PC-3 (cell line): Measurements from ENCODE around the gene C16orf95. TPM values are rescaled to one million over a fixed set of nuclear protein-coding genes. Genes with fewer than 3 reads are reported as not detected.

Experiments used
- ATAC-seq: fragments of 200-7000 bp; cut with Tn5 transposase; 2 replicates; pipeline ENCODE4 v1.9.1; 2020; ENCODE audit warnings: mild to moderate bottlenecking, moderate library complexity
- BruUV-seq: library from RNA; stranded (reverse); fragments of 400-500 nt; replicated peaks from 2 replicates; lab custom pipeline; 2021; lab: Mats Ljungman, UMichigan
- CTCF ChIA-PET: fragments of 300-600 bp; sonication (Branson Sonifier 250); formaldehyde crosslinking; loops from one replicate; lab custom pipeline; 2022; ENCODE audit warnings: antibody characterized with exemption; lab: Charles Lee
- POLR2A ChIA-PET: fragments of 300-600 bp; sonication (Branson Sonifier 250); formaldehyde crosslinking; loops from one replicate; lab custom pipeline; 2022; ENCODE audit warnings: antibody characterized with exemption; ENCODE audit not compliant: unreplicated experiment; lab: Charles Lee
- DNase-seq: peaks from one replicate; pipeline ENCODE4 v3.0.0-alpha.2; 2015
- H2AFZ ChIP-seq: fragments of 300-600 bp; sonication (generic); 2 replicates; pipeline ENCODE4 v1.6.0; 2016; ENCODE audit warnings: antibody characterized with exemption, low read length
- H3F3A ChIP-seq: fragments of 300-600 bp; sonication (generic); one replicate; pipeline ENCODE4 v1.6.0; 2017; ENCODE audit warnings: antibody characterized with exemption, low read length, control low read depth, mild to moderate bottlenecking; ENCODE audit not compliant: unreplicated experiment
- H3K27ac ChIP-seq: fragments of 300-600 bp; sonication (generic); 2 replicates; pipeline ENCODE4 v1.5.1; 2016; ENCODE audit warnings: mild to moderate bottlenecking, low read length
- H3K27me3 ChIP-seq: fragments of 300-600 bp; sonication (generic); 2 replicates; pipeline ENCODE4 v1.6.1; 2016; ENCODE audit warnings: low read length, mixed read lengths
- H3K36me3 ChIP-seq: fragments of 300-600 bp; sonication (generic); 2 replicates; pipeline ENCODE4 v1.6.1; 2016; ENCODE audit warnings: low read depth, mixed run types, low read length, mixed read lengths
- H3K4me1 ChIP-seq: fragments of 300-600 bp; sonication (generic); 2 replicates; pipeline ENCODE4 v1.5.1; 2016; ENCODE audit warnings: low read length; ENCODE audit not compliant: insufficient read depth
- H3K4me2 ChIP-seq: fragments of 300-600 bp; sonication (generic); 2 replicates; pipeline ENCODE4 v1.6.0; 2016; ENCODE audit warnings: low read length
- H3K4me3 ChIP-seq: fragments of 300-600 bp; sonication (generic); 2 replicates; pipeline ENCODE4 v1.5.1; 2016; ENCODE audit warnings: mild to moderate bottlenecking, low read length, mixed read lengths
- H3K79me2 ChIP-seq: fragments of 300-600 bp; sonication (generic); 2 replicates; pipeline ENCODE4 v1.6.1; 2017; ENCODE audit warnings: low read length, mixed read lengths
- H3K9ac ChIP-seq: fragments of 300-600 bp; sonication (generic); 2 replicates; pipeline ENCODE4 v1.6.0; 2016; ENCODE audit warnings: mild to moderate bottlenecking, low read length
- H3K9me2 ChIP-seq: fragments of 300-600 bp; sonication (generic); replicated peaks from 2 replicates; pipeline ENCODE4 v1.6.1; 2016; ENCODE audit warnings: mixed run types, low read length, mixed read lengths
- H3K9me3 ChIP-seq: fragments of 300-600 bp; sonication (generic); 2 replicates; pipeline ENCODE4 v1.6.1; 2016; ENCODE audit warnings: low read length, mixed read lengths
- H4K20me1 ChIP-seq: fragments of 300-600 bp; sonication (generic); 2 replicates; pipeline ENCODE4 v1.6.1; 2016; ENCODE audit warnings: low read length, mixed read lengths
- EZH2 ChIP-seq: fragments of 300-600 bp; sonication (generic); IDR thresholded peaks from one replicate; pipeline ENCODE4 v1.6.1; 2017; ENCODE audit warnings: antibody characterized with exemption, mild to moderate bottlenecking, low read length; ENCODE audit not compliant: unreplicated experiment
- EZH2phosphoT487 ChIP-seq: fragments of 300-600 bp; sonication (generic); IDR thresholded peaks from 2 replicates; pipeline ENCODE4 v1.6.1; 2018; ENCODE audit warnings: mild to moderate bottlenecking, antibody characterized with exemption, low read length, borderline replicate concordance
- intact Hi-C: fragments of 100-400 bp; cut with micrococcal nuclease; formaldehyde crosslinking; loops from 2 replicates; pipeline ENCODE4 v1.9.0; 2023
- total RNA-seq: library from RNA; depleted of rRNA; stranded (reverse); fragments of >200 nt; gene quantifications from 2 replicates; pipeline ENCODE4 v1.2.3, GENCODE V29; 2014
- TF ChIP-seq, protein P1 (sequence below): fragments of 300-600 bp; sonication (generic); conservative IDR thresholded peaks from 2 replicates; pipeline ENCODE4 v1.5.1; 2017; ENCODE audit warnings: antibody characterized with exemption, low read depth, mild to moderate bottlenecking, low read length

The C16orf95 gene
- total RNA-seq, 1 experiment from 2014 or later: 2.4 TPM

DNA sequence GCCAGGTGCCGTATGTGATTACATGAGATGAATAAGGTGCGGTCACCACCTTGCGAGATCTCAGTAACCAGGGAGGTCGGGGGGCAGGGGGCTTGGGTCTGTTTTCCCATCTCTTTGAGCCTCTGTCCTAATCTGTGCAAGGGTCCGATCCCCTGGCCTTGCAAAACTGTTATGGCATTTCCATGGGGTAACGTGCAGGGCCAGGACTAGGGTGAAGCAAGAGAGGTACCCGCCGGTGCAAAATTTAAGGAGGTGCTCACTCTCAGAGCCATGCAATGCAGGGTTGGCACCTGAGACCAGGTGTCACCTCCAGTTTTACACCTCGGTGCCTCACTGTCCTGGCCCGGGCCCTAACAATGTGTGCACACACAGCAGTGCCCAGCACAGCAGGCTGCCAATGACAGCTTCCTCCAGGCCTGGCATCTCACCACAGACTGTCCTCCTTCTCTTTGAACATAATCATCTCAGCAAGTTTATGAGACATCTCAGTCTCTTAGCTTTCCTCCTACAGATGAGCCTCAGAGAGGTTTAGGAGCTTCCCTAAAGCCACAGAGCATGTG lies 43.6 kb downstream of the C16orf95 start:
- H3K9me2 ChIP-seq: no peaks in the 10 kb centered on the region
- intact Hi-C loops: no loop called here
- H3K4me3 ChIP-seq: no peak overlapping the region
- H3K4me2 ChIP-seq: no peak overlapping the region
- ATAC-seq (no peak), DNase-seq (no peak)
- CTCF ChIA-PET: no interaction called here
- no peak overlapping the region for H2AFZ ChIP-seq
- H3F3A ChIP-seq: no peaks in the 10 kb centered on the region
- H3K4me1 ChIP-seq: no peaks in the 10 kb centered on the region
- H3K9ac ChIP-seq: no peak overlapping the region
- no peaks in the 10 kb centered on the region for H3K27me3 ChIP-seq
- H3K36me3 ChIP-seq: no peaks in the 10 kb centered on the region
- TF ChIP-seq, protein P1, sequence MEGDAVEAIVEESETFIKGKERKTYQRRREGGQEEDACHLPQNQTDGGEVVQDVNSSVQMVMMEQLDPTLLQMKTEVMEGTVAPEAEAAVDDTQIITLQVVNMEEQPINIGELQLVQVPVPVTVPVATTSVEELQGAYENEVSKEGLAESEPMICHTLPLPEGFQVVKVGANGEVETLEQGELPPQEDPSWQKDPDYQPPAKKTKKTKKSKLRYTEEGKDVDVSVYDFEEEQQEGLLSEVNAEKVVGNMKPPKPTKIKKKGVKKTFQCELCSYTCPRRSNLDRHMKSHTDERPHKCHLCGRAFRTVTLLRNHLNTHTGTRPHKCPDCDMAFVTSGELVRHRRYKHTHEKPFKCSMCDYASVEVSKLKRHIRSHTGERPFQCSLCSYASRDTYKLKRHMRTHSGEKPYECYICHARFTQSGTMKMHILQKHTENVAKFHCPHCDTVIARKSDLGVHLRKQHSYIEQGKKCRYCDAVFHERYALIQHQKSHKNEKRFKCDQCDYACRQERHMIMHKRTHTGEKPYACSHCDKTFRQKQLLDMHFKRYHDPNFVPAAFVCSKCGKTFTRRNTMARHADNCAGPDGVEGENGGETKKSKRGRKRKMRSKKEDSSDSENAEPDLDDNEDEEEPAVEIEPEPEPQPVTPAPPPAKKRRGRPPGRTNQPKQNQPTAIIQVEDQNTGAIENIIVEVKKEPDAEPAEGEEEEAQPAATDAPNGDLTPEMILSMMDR: no peak
- TF ChIP-seq EZH2phosphoT487 (no peak), EZH2 (no peak)
- no peaks in the 10 kb centered on the region for H3K79me2 ChIP-seq
- H4K20me1 ChIP-seq: no peaks in the 10 kb centered on the region
- no TSS peak for BruUV-seq
- POLR2A ChIA-PET: no interaction called here
- H3K9me3 ChIP-seq: no peaks in the 10 kb centered on the region
- H3K27ac ChIP-seq: no peak overlapping the region

DNA sequence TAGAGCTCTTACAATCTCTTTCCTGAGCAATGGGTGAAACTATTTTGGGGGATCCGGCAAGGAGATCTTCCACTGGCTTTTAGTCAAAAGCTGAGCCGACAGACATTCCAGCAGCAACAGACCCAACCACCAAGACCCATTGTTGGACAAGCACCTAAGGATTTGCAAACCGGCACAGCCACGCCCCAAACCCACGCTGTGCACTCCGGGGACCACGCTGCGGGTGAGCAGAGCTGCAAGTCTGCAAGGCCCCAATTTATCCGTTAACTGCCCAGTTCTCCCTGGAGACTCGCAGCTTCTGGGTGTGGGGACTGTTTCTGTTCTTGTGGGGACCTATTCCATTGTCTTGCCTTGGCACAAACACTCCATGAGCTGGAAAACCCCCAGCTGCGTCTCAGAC lies 45.9 kb downstream of the C16orf95 start:
- no TSS peak for BruUV-seq
- no peak overlapping the region for H3K4me2 ChIP-seq
- ChIA-PET CTCF (no interaction called here), POLR2A (no interaction called here)
- H2AFZ ChIP-seq: no peak overlapping the region
- ATAC-seq (no peak), DNase-seq (no peak)
- TF ChIP-seq EZH2 (no peak), EZH2phosphoT487 (no peak)
- TF ChIP-seq, protein P1: no peak
- H3K79me2 ChIP-seq: no peaks in the 10 kb centered on the region
- no peaks in the 10 kb centered on the region for H3K36me3 ChIP-seq
- no peaks in the 10 kb centered on the region for H3K4me1 ChIP-seq
- no peak overlapping the region for H3K9ac ChIP-seq
- H3K9me3 ChIP-seq: no peaks in the 10 kb centered on the region
- no peaks in the 10 kb centered on the region for H3K27me3 ChIP-seq
- intact Hi-C loops: no loop called here
- no peak overlapping the region for H3K27ac ChIP-seq
- H3K4me3 ChIP-seq: no peak overlapping the region
- H3F3A ChIP-seq: no peaks in the 10 kb centered on the region
- H4K20me1 ChIP-seq: no peaks in the 10 kb centered on the region
- H3K9me2 ChIP-seq: no peaks in the 10 kb centered on the region

DNA sequence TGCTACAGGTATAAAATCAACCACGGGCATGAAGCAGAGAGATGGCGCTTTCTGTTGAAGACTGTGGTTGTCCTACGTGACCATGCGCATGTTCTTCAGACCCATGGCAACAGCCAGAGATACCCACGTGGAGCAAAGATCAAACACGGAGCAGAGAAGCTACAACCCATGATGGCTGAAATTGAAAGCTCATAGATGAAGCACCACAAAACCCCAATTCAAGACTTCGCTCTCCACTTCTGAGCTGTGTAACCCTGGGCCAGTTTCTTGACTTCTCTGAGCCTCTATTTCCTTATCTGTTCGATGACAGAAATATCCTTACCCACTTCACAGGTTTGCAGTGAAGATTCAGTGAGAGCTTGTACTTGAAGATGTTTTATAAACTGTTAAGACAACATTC lies 49.6 kb downstream of the C16orf95 start:
- no peaks in the 10 kb centered on the region for H3K9me3 ChIP-seq
- CTCF ChIA-PET: interaction anchor here (0.6 kb wide), 1 partner anchor 62 kb away, joined by 15 read pairs; no protein-coding TSS in a partner anchor
- H3K27me3 ChIP-seq: no peaks in the 10 kb centered on the region
- no TSS peak for BruUV-seq
- no peak overlapping the region for H3K9ac ChIP-seq
- TF ChIP-seq, protein P1: no peak
- no peak for TF ChIP-seq EZH2phosphoT487
- no peaks in the 10 kb centered on the region for H4K20me1 ChIP-seq
- H3K79me2 ChIP-seq: no peaks in the 10 kb centered on the region
- no peak overlapping the region for H3K4me3 ChIP-seq
- H3F3A ChIP-seq: no peaks in the 10 kb centered on the region
- ATAC-seq (no peak), DNase-seq (no peak)
- no peak overlapping the region for H2AFZ ChIP-seq
- H3K36me3 ChIP-seq: no peaks in the 10 kb centered on the region
- no peaks in the 10 kb centered on the region for H3K9me2 ChIP-seq
- intact Hi-C loops: no loop called here
- no peak overlapping the region for H3K27ac ChIP-seq
- H3K4me2 ChIP-seq: no peak overlapping the region
- POLR2A ChIA-PET: no interaction called here
- no peaks in the 10 kb centered on the region for H3K4me1 ChIP-seq
